BLaER1 (cell line): ENCODE data around the gene TRPT1.

Source experiments
- H3K27ac ChIP-seq: shearing (Covaris generic); formaldehyde crosslinking; 2 replicates; pipeline ENCODE4 v1.8.1; 2022
- H3K27me3 ChIP-seq: shearing (Covaris generic); formaldehyde crosslinking; 2 replicates; pipeline ENCODE4 v1.8.1; 2022
- H3K36me3 ChIP-seq: shearing (Covaris generic); formaldehyde crosslinking; 2 replicates; pipeline ENCODE4 v1.8.1; 2022
- H3K4me1 ChIP-seq: shearing (Covaris generic); formaldehyde crosslinking; 2 replicates; pipeline ENCODE4 v1.8.1; 2022
- H3K4me2 ChIP-seq: shearing (Covaris generic); formaldehyde crosslinking; 2 replicates; pipeline ENCODE4 v1.8.1; 2022
- H3K4me3 ChIP-seq: shearing (Covaris generic); formaldehyde crosslinking; 2 replicates; pipeline ENCODE4 v1.8.1; 2022
- H3K9ac ChIP-seq: shearing (Covaris generic); formaldehyde crosslinking; 2 replicates; pipeline ENCODE4 v1.8.1; 2022
- H3K9me3 ChIP-seq: shearing (Covaris generic); formaldehyde crosslinking; 2 replicates; pipeline ENCODE4 v1.8.1; 2022
- H4K20me1 ChIP-seq: shearing (Covaris generic); formaldehyde crosslinking; 2 replicates; pipeline ENCODE4 v1.8.1; 2022
- Cebpa-rat ChIP-seq: shearing (Covaris generic); IDR thresholded peaks from 2 replicates; pipeline ENCODE4 v1.8.1; 2022

The TRPT1 gene

DNA sequence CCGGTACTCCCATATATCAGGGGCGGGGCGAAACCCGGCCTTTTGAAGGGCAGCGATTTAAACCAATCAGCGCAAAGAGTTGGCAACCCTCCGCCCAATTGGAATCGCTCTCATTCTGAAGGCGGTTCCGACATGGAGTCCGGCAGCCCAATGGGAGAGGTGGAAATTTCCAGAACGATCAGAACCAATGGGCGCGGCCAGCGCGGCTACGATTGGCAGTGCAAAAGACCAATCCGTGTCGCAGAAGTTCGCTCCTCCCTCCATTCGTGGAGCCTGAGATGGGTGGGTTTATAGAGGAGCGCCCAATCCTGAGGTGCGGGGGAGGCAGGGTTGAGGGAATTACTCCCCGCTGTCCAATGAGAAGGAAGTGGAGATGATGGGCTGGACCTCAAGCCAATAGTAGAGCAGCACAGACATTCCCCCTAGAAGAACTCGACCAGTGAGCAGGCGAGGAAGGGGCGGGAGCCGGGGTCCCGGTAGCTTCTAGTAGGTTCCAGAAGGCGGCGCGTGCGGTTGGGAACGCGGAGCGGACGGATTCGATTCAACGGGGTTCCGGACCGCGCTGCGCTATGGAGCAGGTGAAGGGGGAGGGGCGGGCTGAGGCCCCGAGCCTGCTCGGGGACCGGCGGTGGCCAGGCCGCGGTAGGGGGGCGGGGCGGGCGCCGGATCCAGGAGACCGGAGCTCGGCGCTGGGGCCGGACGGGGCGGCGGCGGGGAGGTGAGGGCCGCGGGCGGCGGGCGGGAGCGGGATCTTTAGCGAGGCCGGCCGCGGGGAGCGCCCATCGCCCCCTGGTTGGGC is 40.1 kb downstream of the TRPT1 start, which contains the start of gene STIP1:
Gene STIP1, plus strand, starts transcription at position 479 of the 799 bp plus-strand sequence. Its CDS starts 91 bp downstream, at position 570.
- Histone ChIP-seq H3K27me3 (no peaks in the 10 kb centered on the region), H3K4me3 (peak within 1 kb of the TSS; percentile 78), H3K4me1 (peaks cover 41% of the 10 kb centered on the region), H3K36me3 (no peaks in the 10 kb centered on the region; the same call in none of the 2 replicates), H3K9me3 (no peaks in the 10 kb centered on the region), H3K9ac (peak within 1 kb of the TSS; percentile 89), H3K4me2 (peak within 1 kb of the TSS; percentile 83), H3K27ac (peak within 1 kb of the TSS; percentile 90), H4K20me1 (no peaks in the 10 kb centered on the region)
- TF ChIP-seq Cebpa-rat: no peak

GRCh38 chr11:64185175-64185692 is 40.8 kb downstream of the TRPT1 start:
- Histone ChIP-seq H3K4me3 (peak overlapping the region; percentile 78), H3K4me1 (peaks cover 48% of the 10 kb centered on the region), H3K36me3 (no peaks in the 10 kb centered on the region; the same call in none of the 2 replicates), H3K9ac (peak overlapping the region; percentile 89), H3K4me2 (peak overlapping the region; percentile 83), H4K20me1 (no peaks in the 10 kb centered on the region), H3K27me3 (no peaks in the 10 kb centered on the region), H3K27ac (peak overlapping the region; percentile 90), H3K9me3 (no peaks in the 10 kb centered on the region)
- TF ChIP-seq Cebpa-rat: no peak

- Histone ChIP-seq H3K4me2 (peak overlapping the region; percentile 83), H4K20me1 (no peaks in the 10 kb centered on the region), H3K9me3 (no peaks in the 10 kb centered on the region), H3K27me3 (no peaks in the 10 kb centered on the region), H3K4me3 (peak overlapping the region; percentile 78), H3K4me1 (peaks cover 52% of the 10 kb centered on the region), H3K36me3 (peaks cover 12% of the 10 kb centered on the region), H3K27ac (peak overlapping the region; percentile 44; the same call in 1 of the 2 replicates), H3K9ac (peak overlapping the region; percentile 89)
- TF ChIP-seq Cebpa-rat: no peak
These were observed 42.1 kb downstream of the TRPT1 start for GRCh38 chr11:64183890-64184289.

DNA sequence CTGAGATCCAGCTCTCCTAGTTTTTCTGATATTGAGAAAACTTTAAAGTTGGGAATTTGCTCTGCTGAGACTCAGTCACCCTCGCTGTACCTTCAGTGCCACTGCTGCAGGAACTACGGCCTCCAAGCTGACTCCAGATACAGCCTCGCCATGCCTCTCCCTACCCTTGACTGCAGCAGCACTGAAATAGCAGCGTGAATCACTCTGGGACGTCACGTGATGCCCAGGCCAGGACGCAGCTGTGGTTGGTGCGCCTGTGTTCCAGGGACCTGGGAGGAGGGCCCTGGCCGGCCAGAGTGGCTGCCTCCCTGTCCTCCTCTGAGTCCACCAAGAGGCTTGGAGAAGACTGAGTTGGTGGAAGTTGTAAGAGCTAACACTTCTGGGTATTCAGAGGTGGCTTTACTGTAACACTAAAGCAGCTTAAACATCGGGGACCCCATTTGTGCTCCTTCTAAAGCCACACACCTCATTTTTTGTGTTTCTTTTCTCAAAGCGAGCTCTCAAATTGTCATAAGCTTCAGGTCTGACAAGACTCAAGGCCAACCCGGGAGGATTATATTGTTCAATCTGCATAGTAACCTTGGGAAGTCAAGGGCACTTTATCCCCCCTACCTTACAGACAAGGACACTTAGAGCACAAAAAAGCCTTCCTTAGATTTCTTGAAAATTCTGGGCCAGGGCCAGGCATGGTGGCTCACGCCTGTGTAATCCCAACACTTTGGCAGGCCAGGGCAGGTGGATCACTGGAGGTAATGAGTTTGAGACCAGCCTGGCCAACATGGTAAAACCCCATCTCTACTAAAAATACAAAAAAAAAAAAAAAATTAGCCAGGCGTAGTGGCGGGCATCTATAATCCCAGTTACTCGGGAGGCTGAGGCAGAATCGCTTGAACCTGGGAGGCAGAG is 44.2 kb downstream of the TRPT1 start:
- peak overlapping the region; percentile 78 for H3K9ac ChIP-seq
- no peaks in the 10 kb centered on the region for H3K9me3 ChIP-seq
- H3K4me2 ChIP-seq: peak overlapping the region; percentile 83
- peak overlapping the region; percentile 39 for H3K4me3 ChIP-seq
- H3K4me1 ChIP-seq: peaks cover 57% of the 10 kb centered on the region
- no peaks in the 10 kb centered on the region for H4K20me1 ChIP-seq
- no peak for TF ChIP-seq Cebpa-rat
- H3K36me3 ChIP-seq: peaks cover 13% of the 10 kb centered on the region
- peak overlapping the region; percentile 81 for H3K27ac ChIP-seq
- no peaks in the 10 kb centered on the region for H3K27me3 ChIP-seq

- H4K20me1 ChIP-seq: no peaks in the 10 kb centered on the region
- no peaks in the 10 kb centered on the region for H3K27me3 ChIP-seq
- peak overlapping the region; percentile 81 for H3K27ac ChIP-seq
- peaks cover 13% of the 10 kb centered on the region for H3K36me3 ChIP-seq
- no peaks in the 10 kb centered on the region for H3K9me3 ChIP-seq
- H3K9ac ChIP-seq: peak overlapping the region; percentile 78
- peak overlapping the region; percentile 83 for H3K4me2 ChIP-seq
- TF ChIP-seq Cebpa-rat: no peak
- peak overlapping the region; percentile 39 for H3K4me3 ChIP-seq
- peaks cover 61% of the 10 kb centered on the region for H3K4me1 ChIP-seq
These were observed 45.1 kb downstream of the TRPT1 start for GRCh38 chr11:64180891-64181290.

DNA sequence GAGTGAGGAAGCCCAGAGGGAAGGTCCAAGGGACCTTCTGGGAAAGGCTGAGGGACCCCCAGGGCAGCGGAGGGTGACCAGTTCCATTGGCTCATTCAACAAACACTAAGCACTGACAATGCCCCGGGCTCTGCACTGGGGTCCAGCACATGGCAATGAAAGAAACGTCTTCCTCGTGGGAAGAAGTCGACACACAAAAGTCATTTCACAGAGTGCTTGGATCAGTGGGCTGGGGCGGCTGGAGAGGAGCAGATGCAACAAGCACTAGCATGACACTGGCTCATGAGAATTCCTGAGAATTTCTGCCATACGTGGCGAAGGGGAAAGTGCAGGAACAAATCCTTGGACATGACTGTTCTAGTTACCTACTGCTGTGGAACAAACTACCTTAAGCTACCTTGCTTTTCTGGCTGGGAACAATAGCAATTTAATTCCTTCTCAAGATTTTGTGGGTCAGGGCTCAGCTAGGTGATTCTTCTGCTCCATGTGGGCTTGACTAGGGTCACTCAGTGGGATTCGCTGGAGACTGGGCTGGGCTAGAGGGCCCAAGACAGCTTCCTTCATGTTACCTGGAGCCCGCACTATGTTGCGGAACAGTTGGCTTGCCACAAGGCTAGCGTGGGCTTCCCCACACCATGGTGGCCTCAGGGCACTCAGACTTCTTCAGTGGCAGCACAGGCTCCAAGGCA is 46.9 kb downstream of the TRPT1 start:
- no peaks in the 10 kb centered on the region for H3K9me3 ChIP-seq
- H3K4me3 ChIP-seq: no peak overlapping the region
- no peaks in the 10 kb centered on the region for H3K27me3 ChIP-seq
- TF ChIP-seq Cebpa-rat: no peak
- H3K9ac ChIP-seq: no peak overlapping the region
- no peaks in the 10 kb centered on the region for H4K20me1 ChIP-seq
- peaks cover 62% of the 10 kb centered on the region for H3K4me1 ChIP-seq
- peaks cover 13% of the 10 kb centered on the region for H3K36me3 ChIP-seq
- no peak overlapping the region for H3K27ac ChIP-seq
- H3K4me2 ChIP-seq: no peak overlapping the region

- H3K9me3 ChIP-seq: peaks cover 7% of the 10 kb centered on the region
- no peaks in the 10 kb centered on the region for H4K20me1 ChIP-seq
- peaks cover 21% of the 10 kb centered on the region for H3K36me3 ChIP-seq
- H3K4me2 ChIP-seq: no peak overlapping the region
- TF ChIP-seq Cebpa-rat: no peak
- no peak overlapping the region for H3K27ac ChIP-seq
- no peak overlapping the region for H3K4me3 ChIP-seq
- no peaks in the 10 kb centered on the region for H3K27me3 ChIP-seq
- no peak overlapping the region for H3K9ac ChIP-seq
- peaks cover 59% of the 10 kb centered on the region for H3K4me1 ChIP-seq
These were observed 47.8 kb downstream of the TRPT1 start for GRCh38 chr11:64178203-64178602.

- Histone ChIP-seq H3K27me3 (no peaks in the 10 kb centered on the region), H3K4me2 (peak overlapping the region; percentile 0; the same call in 1 of the 2 replicates)
- TF ChIP-seq Cebpa-rat: no peak
These were observed 49.2 kb downstream of the TRPT1 start for GRCh38 chr11:64176751-64177150.

More at GRCh38 chr11:64176751-64177150, 49.2 kb downstream of the TRPT1 start:
- Histone ChIP-seq H3K4me1 (peaks cover 45% of the 10 kb centered on the region), H3K9ac (no peak overlapping the region), H3K36me3 (peaks cover 21% of the 10 kb centered on the region), H3K27ac (no peak overlapping the region), H3K4me3 (no peak overlapping the region), H4K20me1 (no peaks in the 10 kb centered on the region), H3K9me3 (peaks cover 7% of the 10 kb centered on the region)
